Breast epithelium (tissue), 4 donors: ENCODE measurements around the gene ZNF319. TPM values are rescaled to one million over a fixed set of nuclear protein-coding genes. Genes with fewer than 3 reads are reported as not detected.

Source experiments
- DNase-seq, 2 donors: peaks; one replicate each; pipeline ENCODE4 v3.0.0-alpha.2; 2019; ENCODE audit warnings: low spot score in 2 of 2
- H3K27ac ChIP-seq, 2 donors: fragments of 200-600 bp; sonication (generic) in 1 of 2; one replicate each; pipeline ENCODE4 v1.5.1; 2016 to 2019; ENCODE audit warnings: mild to moderate bottlenecking in 1 of 2
- H3K27me3 ChIP-seq, 2 donors: fragments of 200-600 bp; sonication (generic) in 1 of 2; one replicate each; pipeline versions ENCODE4 v1.5.1 to v1.6.0; 2017 to 2019; ENCODE audit warnings: control low read depth in 1 of 2, mild to moderate bottlenecking in 1 of 2
- H3K36me3 ChIP-seq: fragments of 200-600 bp; one replicate; pipeline ENCODE4 v1.5.1; 2019
- H3K4me1 ChIP-seq, 2 donors: fragments of 200-600 bp; sonication (generic); one replicate each; pipeline ENCODE4 v1.5.1; 2016 to 2019; ENCODE audit warnings: control low read depth in 1 of 2
- H3K4me3 ChIP-seq, 3 donors: fragments of 200-600 bp; sonication (generic); 1 replicate in 2 of 3; 2 replicates in 1 of 3; pipeline ENCODE4 v1.5.1; 2016 to 2019; ENCODE audit warnings: mild to moderate bottlenecking in 3 of 3, moderate library complexity in 2 of 3
- H3K9me3 ChIP-seq, 2 donors: fragments of 200-600 bp; sonication (generic) in 1 of 2; one replicate each; pipeline ENCODE4 v1.5.1; 2016 to 2019; ENCODE audit warnings: control low read depth in 1 of 2
- POLR2A ChIP-seq: fragments of 450-650 bp; IDR thresholded peaks from one replicate; pipeline ENCODE4 v1.6.1; 2016; ENCODE audit warnings: antibody characterized with exemption, mild to moderate bottlenecking, moderate library complexity
- POLR2AphosphoS5 ChIP-seq, 3 donors: sonication (generic); formaldehyde crosslinking; IDR thresholded peaks; one replicate each; pipeline ENCODE4 v1.6.1; 2017; ENCODE audit warnings: antibody characterized with exemption in 3 of 3
- intact Hi-C: fragments of 100-400 bp; cut with DNase I; formaldehyde crosslinking; loops from one replicate; pipeline ENCODE4 v1.15.1; 2023; ENCODE audit warnings: low total_unique reads
- total RNA-seq, 3 donors: library from RNA; depleted of rRNA; stranded (reverse); fragments of >200 nt; gene quantifications; one replicate each; pipeline ENCODE4 v1.1.0, GENCODE V29; 2016
- TF ChIP-seq, protein P1 (sequence below), 3 donors: fragments of 450-650 bp; IDR thresholded peaks; one replicate each; pipeline ENCODE4 v1.5.1; 2016 to 2017; ENCODE audit warnings: antibody characterized with exemption in 3 of 3, mild to moderate bottlenecking in 3 of 3, moderate library complexity in 3 of 3

ZNF319 gene
- total RNA-seq, 3 donors from 2014 or later = 6.2 to 7.2 (median 6.4) TPM

DNA sequence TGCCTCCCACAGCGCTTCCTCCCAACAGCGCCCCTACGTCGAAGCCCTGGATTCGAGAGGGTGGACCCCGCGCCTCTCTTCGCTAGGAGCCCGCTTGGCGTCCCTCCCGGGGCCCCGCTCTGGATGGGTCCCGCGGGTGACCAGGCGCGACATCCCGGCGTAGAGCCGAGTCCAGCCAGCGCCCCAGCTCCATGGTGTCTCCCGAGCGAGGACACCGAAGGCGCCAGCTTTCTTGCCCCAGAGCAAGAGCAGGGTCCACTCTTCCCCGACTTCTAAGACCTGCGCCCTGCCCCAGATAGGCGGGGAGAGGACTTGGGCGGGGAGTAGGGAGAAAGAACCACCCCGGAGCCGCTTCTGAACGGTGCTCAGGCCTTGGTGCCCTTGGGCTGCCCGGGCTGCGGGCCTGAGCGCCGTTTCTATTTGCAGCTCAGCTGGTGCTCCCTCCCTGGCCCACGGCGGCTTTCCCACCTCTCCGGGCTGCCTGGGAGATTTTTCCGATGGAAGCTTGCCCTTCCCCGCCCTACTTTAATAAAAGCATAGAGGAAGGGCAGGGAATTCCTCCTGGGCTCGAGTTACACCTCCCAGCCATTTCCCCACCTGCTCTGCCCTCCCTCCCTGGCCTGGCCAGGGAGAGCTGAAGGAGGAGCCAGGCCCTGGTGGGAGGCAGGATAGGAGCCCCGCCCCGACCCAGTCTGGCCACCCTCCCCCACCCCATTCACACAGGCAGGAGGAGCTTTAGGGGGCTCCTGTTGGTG, 26.9 kb upstream of the ZNF319 start:
- DNase-seq = no peak
- Histone ChIP-seq H3K4me3 (peak overlapping the region; percentile 66 to 92 (median 72)), H3K27me3 (no peaks in the 10 kb centered on the region), H3K4me1 (peaks cover 11 to 14% of the 10 kb centered on the region in 2 donors), H3K9me3 (no peaks in the 10 kb centered on the region), H3K27ac (peak overlapping the region in 1 of 2 donors; percentile 8), H3K36me3 (no peaks in the 10 kb centered on the region)
- TF ChIP-seq POLR2A = no peak
- TF ChIP-seq, protein P1, sequence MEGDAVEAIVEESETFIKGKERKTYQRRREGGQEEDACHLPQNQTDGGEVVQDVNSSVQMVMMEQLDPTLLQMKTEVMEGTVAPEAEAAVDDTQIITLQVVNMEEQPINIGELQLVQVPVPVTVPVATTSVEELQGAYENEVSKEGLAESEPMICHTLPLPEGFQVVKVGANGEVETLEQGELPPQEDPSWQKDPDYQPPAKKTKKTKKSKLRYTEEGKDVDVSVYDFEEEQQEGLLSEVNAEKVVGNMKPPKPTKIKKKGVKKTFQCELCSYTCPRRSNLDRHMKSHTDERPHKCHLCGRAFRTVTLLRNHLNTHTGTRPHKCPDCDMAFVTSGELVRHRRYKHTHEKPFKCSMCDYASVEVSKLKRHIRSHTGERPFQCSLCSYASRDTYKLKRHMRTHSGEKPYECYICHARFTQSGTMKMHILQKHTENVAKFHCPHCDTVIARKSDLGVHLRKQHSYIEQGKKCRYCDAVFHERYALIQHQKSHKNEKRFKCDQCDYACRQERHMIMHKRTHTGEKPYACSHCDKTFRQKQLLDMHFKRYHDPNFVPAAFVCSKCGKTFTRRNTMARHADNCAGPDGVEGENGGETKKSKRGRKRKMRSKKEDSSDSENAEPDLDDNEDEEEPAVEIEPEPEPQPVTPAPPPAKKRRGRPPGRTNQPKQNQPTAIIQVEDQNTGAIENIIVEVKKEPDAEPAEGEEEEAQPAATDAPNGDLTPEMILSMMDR (IDR thresholded peaks at IDR 0.05) = no peak
- no peak for TF ChIP-seq POLR2AphosphoS5 (IDR thresholded peaks at IDR 0.05)
- intact Hi-C loops = loop anchor here (5.0 kb wide), 1 partner anchor 100 kb away; the partner anchor contains the start of gene CFAP20

DNA sequence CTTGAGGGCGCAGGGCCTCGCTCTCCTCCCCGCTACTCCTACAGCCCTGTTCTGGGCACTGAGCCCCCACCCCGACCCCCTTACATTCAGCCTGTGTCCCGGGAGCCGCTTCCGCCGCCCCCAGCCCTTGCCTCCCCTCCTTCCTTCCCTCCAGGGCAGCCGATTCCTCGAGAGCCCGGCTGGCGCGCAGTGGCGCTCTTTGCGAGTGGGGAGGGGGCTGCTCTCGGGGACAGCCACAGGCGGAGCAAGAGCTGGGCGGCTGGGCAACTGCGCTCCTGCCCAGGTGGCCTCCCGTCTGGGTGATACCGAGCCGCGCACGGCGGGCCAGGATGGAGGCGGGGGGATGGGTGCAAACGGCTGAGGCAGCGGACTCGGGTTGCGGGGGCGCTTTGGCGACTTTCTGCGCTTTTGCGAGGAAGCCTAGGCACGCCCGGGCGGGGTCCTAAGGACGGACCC, 26.3 kb upstream of the ZNF319 start:
- TF ChIP-seq POLR2A = no peak
- TF ChIP-seq POLR2AphosphoS5 (IDR thresholded peaks at IDR 0.05) = no peak
- intact Hi-C loops = loop anchor here (5.0 kb wide), 1 partner anchor 101 kb away; the partner anchor contains the start of gene CFAP20
- Histone ChIP-seq H3K9me3 (no peaks in the 10 kb centered on the region), H3K36me3 (no peaks in the 10 kb centered on the region), H3K27me3 (no peaks in the 10 kb centered on the region), H3K4me3 (peak overlapping the region; percentile 66 to 92 (median 72)), H3K27ac (peak overlapping the region in 1 of 2 donors; percentile 78), H3K4me1 (peaks cover 11 to 14% of the 10 kb centered on the region in 2 donors)
- DNase-seq = no peak

DNA sequence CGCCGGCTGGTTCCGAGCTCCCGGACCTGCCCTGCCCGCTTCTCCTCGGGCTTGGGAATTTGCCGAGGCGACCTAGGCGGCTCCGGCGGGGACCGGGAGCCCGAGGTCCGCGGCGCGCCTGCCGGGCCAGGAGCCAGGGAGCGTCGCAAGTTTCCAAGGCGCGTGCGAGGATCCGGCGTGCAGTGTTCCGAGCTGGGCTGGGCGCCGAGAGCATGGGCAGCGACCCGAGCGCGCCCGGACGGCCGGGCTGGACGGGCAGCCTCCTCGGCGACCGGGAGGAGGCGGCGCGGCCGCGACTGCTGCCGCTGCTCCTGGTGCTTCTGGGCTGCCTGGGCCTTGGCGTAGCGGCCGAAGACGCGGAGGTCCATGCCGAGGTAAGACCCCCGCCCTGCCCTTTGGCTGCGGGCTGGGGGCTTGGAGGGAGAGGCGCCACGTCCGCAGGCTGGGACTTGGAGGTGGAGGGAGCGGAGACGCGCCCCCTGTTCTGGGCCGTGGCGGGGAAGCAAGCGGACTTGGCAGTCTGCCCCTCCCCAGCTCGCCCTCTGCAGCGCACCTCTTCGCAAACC, 25.8 kb upstream of the ZNF319 start:
- Histone ChIP-seq H3K4me1 (peaks cover 11 to 12% of the 10 kb centered on the region in 2 donors), H3K27ac (peak overlapping the region; percentile 67 to 78), H3K36me3 (no peaks in the 10 kb centered on the region), H3K9me3 (no peaks in the 10 kb centered on the region), H3K27me3 (no peaks in the 10 kb centered on the region), H3K4me3 (peak overlapping the region; percentile 66 to 92 (median 72))
- intact Hi-C loops = loop anchor here (5.0 kb wide), 1 partner anchor 101 kb away; the partner anchor contains the start of gene CFAP20
- TF ChIP-seq POLR2A (no peak), POLR2AphosphoS5 (IDR thresholded peaks at IDR 0.05) (no peak)
- TF ChIP-seq, protein P1 (IDR thresholded peaks at IDR 0.05) = no peak
- DNase-seq = no peak

- TF ChIP-seq POLR2A (no peak), POLR2AphosphoS5 (IDR thresholded peaks at IDR 0.05) (no peak)
- TF ChIP-seq, protein P1 (IDR thresholded peaks at IDR 0.05) = no peak
- no peaks in the 10 kb centered on the region for H3K27me3 ChIP-seq
- peak within 1 kb of the TSS; percentile 67 to 78 for H3K27ac ChIP-seq
- peaks cover 6 to 11% of the 10 kb centered on the region in 2 donors for H3K4me1 ChIP-seq
- H3K36me3 ChIP-seq = no peaks in the 10 kb centered on the region
- no peaks in the 10 kb centered on the region for H3K9me3 ChIP-seq
- intact Hi-C loops = loop anchor here (5.0 kb wide), 1 partner anchor 102 kb away; the partner anchor contains the start of gene CFAP20
- DNase-seq = peak; percentile 40 to 70
- H3K4me3 ChIP-seq = peak within 1 kb of the TSS; percentile 66 to 92 (median 72)
Observed at GRCh38 chr16:58025351-58026138, 25.1 kb upstream of the ZNF319 start, which contains the start of gene MMP15. MMP15 (plus strand) TSS chr16:58025754; CDS start chr16:58026351, 597 bp downstream.
